ENCODE data around the gene HTRA3.

Gene HTRA3

GRCh38 chr4:8254076-8254475 lies 15.5 kb upstream of the HTRA3 start:
- H3K27ac ChIP-seq (ENCODE audit: low read depth, low read length): no peak overlapping the region
- H3K4me2 ChIP-seq (ENCODE audit: low read length): no peak overlapping the region
- H3K4ac ChIP-seq (ENCODE audit: low read depth, low read length): no peak overlapping the region
- no peak overlapping the region for H2BK120ac ChIP-seq (ENCODE audit: low read depth, low read length)
- H3K18ac ChIP-seq (ENCODE audit: low read length): no peak overlapping the region
- DNase-seq: no peak
- no peaks in the 10 kb centered on the region for H3K27me3 ChIP-seq (ENCODE audit: insufficient read depth, low read length, poor library complexity)
- H4K8ac ChIP-seq (ENCODE audit: low read depth, low read length): no peak overlapping the region
- no peak overlapping the region for H2BK15ac ChIP-seq (replicated peaks; ENCODE audit: low read depth)
- WGBS (ENCODE audit: extremely low coverage, insufficient coverage, low lambda C conversion rate): no CpG with 5 or more reads among the region's 6 CpGs
- H3K23ac ChIP-seq (ENCODE audit: low read length): no peak overlapping the region
- H3K9ac ChIP-seq (ENCODE audit: low read length): no peak overlapping the region
- H3K36me3 ChIP-seq (ENCODE audit: control insufficient read depth, insufficient read depth, low read length): no peaks in the 10 kb centered on the region
- no peaks in the 10 kb centered on the region for H3K79me1 ChIP-seq (ENCODE audit: low read length)
- no peak overlapping the region for H3K4me3 ChIP-seq (ENCODE audit: low read length)
- H2BK5ac ChIP-seq (ENCODE audit: low read length): no peak overlapping the region
- H2AK5ac ChIP-seq (ENCODE audit: low read length): no peak overlapping the region
- no peak overlapping the region for H3K56ac ChIP-seq (ENCODE audit: low read length)
- no peak overlapping the region for H4K5ac ChIP-seq (ENCODE audit: low read length)
- H3K4me1 ChIP-seq (ENCODE audit: control insufficient read depth, low read depth, low read length): peaks cover 3% of the 10 kb centered on the region
- H3K79me2 ChIP-seq (ENCODE audit: control insufficient read depth, insufficient read depth, low read length): no peaks in the 10 kb centered on the region

DNA sequence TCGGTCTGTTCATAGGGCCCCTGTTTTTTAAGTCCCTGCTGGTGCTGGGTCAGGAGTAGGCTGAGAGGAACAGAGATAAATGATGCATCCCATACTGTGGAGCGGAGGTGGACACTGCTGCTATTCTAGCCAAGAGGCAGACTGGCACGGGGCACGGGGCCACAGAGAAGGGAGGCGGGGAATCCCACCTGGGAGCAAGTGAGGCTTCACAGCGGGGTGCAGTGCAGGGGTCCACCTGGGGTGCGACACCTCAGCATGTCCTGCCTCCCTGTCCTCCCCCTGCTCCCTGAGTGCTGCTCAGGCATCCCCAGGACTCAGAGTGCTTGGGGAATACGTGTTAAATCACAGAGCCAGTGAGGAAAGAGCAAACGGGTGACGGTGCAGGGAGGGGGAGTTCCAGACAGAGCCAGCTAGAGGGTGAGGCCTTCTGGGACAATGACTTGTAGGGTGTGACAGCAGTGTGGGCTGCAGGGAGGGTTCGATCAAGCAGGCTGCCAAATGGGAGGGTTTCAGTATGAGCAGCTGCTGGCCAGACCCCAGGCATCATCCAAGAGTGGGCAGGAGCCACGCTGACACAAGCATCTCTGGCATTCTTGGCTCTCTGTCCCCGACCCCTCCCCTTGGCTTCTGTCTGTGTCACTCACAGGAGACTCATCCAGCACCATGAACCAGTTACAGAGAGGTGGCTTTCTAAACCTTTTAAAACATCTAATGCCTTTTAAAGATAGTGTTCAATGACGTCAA lies 13.7 kb upstream of the HTRA3 start:
- Histone ChIP-seq H2BK120ac (ENCODE audit: low read depth, low read length) (no peak overlapping the region), H3K36me3 (ENCODE audit: control insufficient read depth, insufficient read depth, low read length) (no peaks in the 10 kb centered on the region), H3K4me2 (ENCODE audit: low read length) (no peak overlapping the region), H3K23ac (ENCODE audit: low read length) (no peak overlapping the region), H2BK15ac (replicated peaks; ENCODE audit: low read depth) (no peak overlapping the region), H3K79me1 (ENCODE audit: low read length) (no peaks in the 10 kb centered on the region), H4K8ac (ENCODE audit: low read depth, low read length) (no peak overlapping the region), H3K4me1 (ENCODE audit: control insufficient read depth, low read depth, low read length) (peaks cover 3% of the 10 kb centered on the region), H3K4ac (ENCODE audit: low read depth, low read length) (no peak overlapping the region), H3K4me3 (ENCODE audit: low read length) (no peak overlapping the region), H3K27me3 (ENCODE audit: insufficient read depth, low read length, poor library complexity) (no peaks in the 10 kb centered on the region), H3K9ac (ENCODE audit: low read length) (no peak overlapping the region), H4K5ac (ENCODE audit: low read length) (no peak overlapping the region), H2AK5ac (ENCODE audit: low read length) (no peak overlapping the region), H2BK5ac (ENCODE audit: low read length) (no peak overlapping the region), H3K27ac (ENCODE audit: low read depth, low read length) (no peak overlapping the region), H3K56ac (ENCODE audit: low read length) (no peak overlapping the region), H3K18ac (ENCODE audit: low read length) (no peak overlapping the region), H3K79me2 (ENCODE audit: control insufficient read depth, insufficient read depth, low read length) (no peaks in the 10 kb centered on the region)
- WGBS (ENCODE audit: extremely low coverage, insufficient coverage, low lambda C conversion rate): no CpG with 5 or more reads among the region's 14 CpGs
- DNase-seq: peak; percentile 53

DNA sequence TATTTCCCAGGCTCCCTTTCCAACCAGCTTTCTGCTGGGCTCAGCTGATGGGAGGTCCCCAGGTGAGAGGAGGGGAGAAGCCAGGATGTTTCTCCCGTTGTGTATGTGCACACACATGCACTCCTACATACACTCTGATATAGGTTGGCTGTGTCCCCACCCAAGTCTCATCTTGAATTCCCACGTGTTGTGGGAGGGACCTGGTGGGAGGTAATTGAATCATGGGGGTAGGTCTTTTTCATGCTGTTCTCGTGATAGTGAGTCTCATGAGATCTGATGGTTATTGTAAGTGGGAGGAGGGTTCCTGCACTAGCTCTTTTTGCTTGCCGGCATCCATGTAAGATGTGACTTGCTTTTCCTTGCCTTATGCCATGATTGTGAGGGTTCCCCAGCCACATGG lies 11.7 kb upstream of the HTRA3 start:
- Histone ChIP-seq H3K18ac (ENCODE audit: low read length) (no peak overlapping the region), H2AK5ac (ENCODE audit: low read length) (no peak overlapping the region), H3K4me1 (ENCODE audit: control insufficient read depth, low read depth, low read length) (peaks cover 2% of the 10 kb centered on the region), H3K27me3 (ENCODE audit: insufficient read depth, low read length, poor library complexity) (no peaks in the 10 kb centered on the region), H3K36me3 (ENCODE audit: control insufficient read depth, insufficient read depth, low read length) (no peaks in the 10 kb centered on the region), H4K5ac (ENCODE audit: low read length) (no peak overlapping the region), H2BK120ac (ENCODE audit: low read depth, low read length) (no peak overlapping the region), H3K79me2 (ENCODE audit: control insufficient read depth, insufficient read depth, low read length) (no peaks in the 10 kb centered on the region), H3K23ac (ENCODE audit: low read length) (no peak overlapping the region), H2BK5ac (ENCODE audit: low read length) (no peak overlapping the region), H3K4ac (ENCODE audit: low read depth, low read length) (no peak overlapping the region), H3K27ac (ENCODE audit: low read depth, low read length) (no peak overlapping the region), H4K8ac (ENCODE audit: low read depth, low read length) (no peak overlapping the region), H3K4me2 (ENCODE audit: low read length) (no peak overlapping the region), H3K79me1 (ENCODE audit: low read length) (no peaks in the 10 kb centered on the region), H3K56ac (ENCODE audit: low read length) (no peak overlapping the region), H3K4me3 (ENCODE audit: low read length) (no peak overlapping the region), H3K9ac (ENCODE audit: low read length) (no peak overlapping the region), H2BK15ac (replicated peaks; ENCODE audit: low read depth) (no peak overlapping the region)
- no CpG with 5 or more reads among the region's 4 CpGs for WGBS (ENCODE audit: extremely low coverage, insufficient coverage, low lambda C conversion rate)
- DNase-seq: no peak

DNA sequence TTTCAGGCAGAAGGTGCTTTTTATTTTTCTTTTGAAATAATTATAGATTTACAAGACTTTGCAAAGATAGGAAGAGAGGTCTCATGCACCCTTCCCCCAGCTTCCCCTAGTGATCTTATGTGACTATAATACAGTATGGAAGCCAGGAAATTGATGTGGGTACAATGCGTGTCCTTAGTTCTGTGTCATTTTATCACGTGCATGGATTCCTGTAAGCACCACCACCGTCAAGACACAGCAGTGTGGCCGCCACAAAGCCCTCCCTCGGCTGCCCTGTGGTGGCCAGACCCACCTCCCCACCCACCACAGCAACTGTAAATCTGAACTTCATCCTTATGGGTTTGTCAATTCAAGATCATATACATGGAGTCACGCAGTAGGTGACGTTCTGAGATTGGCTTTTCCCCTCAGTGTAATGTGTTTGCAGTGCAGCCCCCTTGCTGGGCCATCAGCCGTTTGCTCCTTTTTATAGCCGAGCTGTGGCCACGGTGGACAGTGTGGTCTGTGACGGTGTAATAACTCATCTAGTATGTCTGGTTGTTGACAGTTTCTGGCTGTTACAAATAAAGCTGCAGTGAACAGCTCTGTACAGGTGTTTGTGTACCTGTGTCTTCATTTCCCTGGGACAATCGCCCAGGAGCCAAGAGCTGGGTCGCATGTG lies 10.9 kb upstream of the HTRA3 start:
- WGBS (ENCODE audit: extremely low coverage, insufficient coverage, low lambda C conversion rate): no CpG with 5 or more reads among the region's 13 CpGs
- Histone ChIP-seq H2BK120ac (ENCODE audit: low read depth, low read length) (no peak overlapping the region), H2BK5ac (ENCODE audit: low read length) (no peak overlapping the region), H2AK5ac (ENCODE audit: low read length) (no peak overlapping the region), H4K8ac (ENCODE audit: low read depth, low read length) (no peak overlapping the region), H3K79me1 (ENCODE audit: low read length) (no peaks in the 10 kb centered on the region), H3K4me1 (ENCODE audit: control insufficient read depth, low read depth, low read length) (no peaks in the 10 kb centered on the region), H3K27ac (ENCODE audit: low read depth, low read length) (no peak overlapping the region), H3K23ac (ENCODE audit: low read length) (no peak overlapping the region), H3K27me3 (ENCODE audit: insufficient read depth, low read length, poor library complexity) (no peaks in the 10 kb centered on the region), H3K4me3 (ENCODE audit: low read length) (no peak overlapping the region), H4K5ac (ENCODE audit: low read length) (no peak overlapping the region), H3K9ac (ENCODE audit: low read length) (no peak overlapping the region), H3K4ac (ENCODE audit: low read depth, low read length) (no peak overlapping the region), H3K79me2 (ENCODE audit: control insufficient read depth, insufficient read depth, low read length) (no peaks in the 10 kb centered on the region), H3K36me3 (ENCODE audit: control insufficient read depth, insufficient read depth, low read length) (no peaks in the 10 kb centered on the region), H2BK15ac (replicated peaks; ENCODE audit: low read depth) (no peak overlapping the region), H3K56ac (ENCODE audit: low read length) (no peak overlapping the region), H3K4me2 (ENCODE audit: low read length) (no peak overlapping the region), H3K18ac (ENCODE audit: low read length) (no peak overlapping the region)
- no peak for DNase-seq

- no peak overlapping the region for H3K56ac ChIP-seq (ENCODE audit: low read length)
- DNase-seq: no peak
- no peak overlapping the region for H3K4ac ChIP-seq (ENCODE audit: low read depth, low read length)
- no peak overlapping the region for H2BK15ac ChIP-seq (replicated peaks; ENCODE audit: low read depth)
- H2BK5ac ChIP-seq (ENCODE audit: low read length): no peak overlapping the region
- H3K79me2 ChIP-seq (ENCODE audit: control insufficient read depth, insufficient read depth, low read length): no peaks in the 10 kb centered on the region
- no peak overlapping the region for H3K9ac ChIP-seq (ENCODE audit: low read length)
- H3K27me3 ChIP-seq (ENCODE audit: insufficient read depth, low read length, poor library complexity): no peaks in the 10 kb centered on the region
- H3K27ac ChIP-seq (ENCODE audit: low read depth, low read length): no peak overlapping the region
- H3K23ac ChIP-seq (ENCODE audit: low read length): no peak overlapping the region
- no peaks in the 10 kb centered on the region for H3K79me1 ChIP-seq (ENCODE audit: low read length)
- no peak overlapping the region for H3K18ac ChIP-seq (ENCODE audit: low read length)
- H3K36me3 ChIP-seq (ENCODE audit: control insufficient read depth, insufficient read depth, low read length): no peaks in the 10 kb centered on the region
- no peak overlapping the region for H4K8ac ChIP-seq (ENCODE audit: low read depth, low read length)
- no peak overlapping the region for H4K5ac ChIP-seq (ENCODE audit: low read length)
- WGBS (ENCODE audit: extremely low coverage, insufficient coverage, low lambda C conversion rate): no CpG with 5 or more reads among the region's 11 CpGs
- H3K4me1 ChIP-seq (ENCODE audit: control insufficient read depth, low read depth, low read length): no peaks in the 10 kb centered on the region
- no peak overlapping the region for H3K4me3 ChIP-seq (ENCODE audit: low read length)
- H2AK5ac ChIP-seq (ENCODE audit: low read length): no peak overlapping the region
- H2BK120ac ChIP-seq (ENCODE audit: low read depth, low read length): no peak overlapping the region
- H3K4me2 ChIP-seq (ENCODE audit: low read length): no peak overlapping the region
These were observed 9.7 kb upstream of the HTRA3 start for GRCh38 chr4:8259743-8260430.

Data from mesendoderm (in vitro differentiated cells).